GM12878 (cell line): ENCODE data around the gene C6orf89. TPM values are rescaled to one million over a fixed set of nuclear protein-coding genes. Genes with fewer than 3 reads are reported as not detected.
A peak's percentile ranks its signal among the peaks of the same experiment; 100 is the strongest.

Experiments used
- ATAC-seq: fragments of 200-7000 bp; cut with Tn5 transposase; 3 replicates; pipeline ENCODE4 v1.9.1; 2020; ENCODE audit warnings: mild to moderate bottlenecking, moderate library complexity
- Bru-seq: library from RNA; stranded (reverse); fragments of 400-500 nt; gene quantifications from one replicate; lab custom pipeline; 2021; lab: Mats Ljungman, UMichigan
- BruChase-seq, 2 experiments: library from RNA; stranded (reverse); fragments of 400-500 nt; gene quantifications; one replicate each; lab custom pipeline; 2021; lab: Mats Ljungman, UMichigan
- BruUV-seq: library from RNA; stranded (reverse); fragments of 400-500 nt; replicated peaks from 2 replicates; lab custom pipeline; 2021; lab: Mats Ljungman, UMichigan
- CTCF ChIA-PET: fragments of 300-600 bp; sonication (Branson Sonifier 250); formaldehyde crosslinking; extraction: SDS; loops from one replicate; lab custom pipeline; 2021; ENCODE audit warnings: inconsistent platforms; lab: Yijun Ruan, JAX
- POLR2A ChIA-PET: fragments of 350-600 bp; formaldehyde crosslinking; extraction: SDS; loops from one replicate; lab custom pipeline; 2021; ENCODE audit warnings: inconsistent platforms; lab: Charles Lee
- RAD21 ChIA-PET: fragments of 300-600 bp; sonication (Branson Sonifier 250); formaldehyde crosslinking; loops from one replicate; lab custom pipeline; 2023; ENCODE audit warnings: antibody characterized with exemption; ENCODE audit not compliant: unreplicated experiment; lab: Charles Lee
- SMC1A ChIA-PET: fragments of 300-600 bp; sonication (Branson Sonifier 250); formaldehyde crosslinking; loops from one replicate; lab custom pipeline; 2023; ENCODE audit not compliant: unreplicated experiment, uncharacterized antibody; lab: Charles Lee
- DNase-seq: peaks from one replicate; pipeline ENCODE4 v3.0.0-alpha.2; 2011; ENCODE audit warnings: low read depth, low spot score
- FAIRE-seq: peaks from 3 replicates; lab custom pipeline; 2011; peaks lifted over from hg19 to GRCh38; lab: Jason Lieb, UNC
- H2AFZ ChIP-seq: 2 replicates; pipeline ENCODE4 v1.6.0; 2011; ENCODE audit warnings: low read depth, low read length, control low read depth; ENCODE audit not compliant: control insufficient read depth
- H3K27ac ChIP-seq: 2 replicates; pipeline ENCODE4 v1.5.1; 2011; ENCODE audit warnings: control low read depth; ENCODE audit not compliant: control insufficient read depth, insufficient read depth
- H3K27me3 ChIP-seq, 2 experiments: replicated peaks in 1 of 2; 2 replicates each; pipeline versions ENCODE4 v1.6.0 to v1.6.1; 2011; ENCODE audit warnings: low read length in 1 of 2; ENCODE audit not compliant: control insufficient read depth in 2 of 2, insufficient read depth in 2 of 2
- H3K36me3 ChIP-seq, 2 experiments: 2 replicates each; pipeline ENCODE4 v1.5.1; 2011; ENCODE audit warnings: low read length in 1 of 2; ENCODE audit not compliant: control insufficient read depth in 2 of 2, insufficient read depth in 2 of 2
- H3K4me1 ChIP-seq: 2 replicates; pipeline ENCODE4 v1.6.1; 2011; ENCODE audit warnings: mild to moderate bottlenecking, low read length, moderate library complexity, mixed read lengths; ENCODE audit not compliant: control insufficient read depth, insufficient read depth
- H3K4me2 ChIP-seq: 2 replicates; pipeline ENCODE4 v1.6.0; 2011; ENCODE audit warnings: control low read depth; ENCODE audit not compliant: control insufficient read depth, insufficient read depth
- H3K4me3 ChIP-seq: fragments of 200-600 bp; sonication (generic); 2 replicates; pipeline ENCODE4 v1.5.1; 2016
- H3K79me2 ChIP-seq: 2 replicates; pipeline ENCODE4 v1.6.0; 2011; ENCODE audit warnings: low read length; ENCODE audit not compliant: control insufficient read depth, insufficient read depth
- H3K9ac ChIP-seq: 2 replicates; pipeline ENCODE4 v1.8.0; 2011; ENCODE audit warnings: low read length, control low read depth, mixed read lengths; ENCODE audit not compliant: control insufficient read depth, insufficient read depth
- H3K9me3 ChIP-seq: replicated peaks from 3 replicates; pipeline ENCODE4 v1.5.1; 2011; ENCODE audit warnings: mild to moderate bottlenecking, low read length; ENCODE audit not compliant: control insufficient read depth, insufficient read depth
- H4K20me1 ChIP-seq: 2 replicates; pipeline ENCODE4 v1.6.0; 2011; ENCODE audit not compliant: control insufficient read depth, insufficient read depth
- CEBPB ChIP-seq, 2 experiments: fragments of 150-350 bp in 1 of 2; IDR thresholded peaks; 2 replicates each; pipeline ENCODE4 v1.6.1; 2012 to 2014; ENCODE audit warnings: low read depth in 2 of 2, low read length in 2 of 2, borderline replicate concordance in 1 of 2, inconsistent platforms in 1 of 2
- MTA2 ChIP-seq: fragments of 450-650 bp; IDR thresholded peaks from 2 replicates; pipeline ENCODE4 v1.6.1; 2016; ENCODE audit warnings: low read depth, mild to moderate bottlenecking, moderate library complexity
- NFIC ChIP-seq: IDR thresholded peaks from 2 replicates; pipeline ENCODE4 v1.6.1; 2012; ENCODE audit warnings: low read depth, mild to moderate bottlenecking, inconsistent platforms, low read length, moderate library complexity
- NR2C1 ChIP-seq: fragments of 450-650 bp; IDR thresholded peaks from 2 replicates; pipeline ENCODE4 v1.6.1; 2017; ENCODE audit warnings: antibody characterized with exemption, mild to moderate bottlenecking, moderate library complexity
- SIN3A ChIP-seq: IDR thresholded peaks from 2 replicates; pipeline ENCODE4 v1.6.1; 2012; ENCODE audit warnings: low read depth, low read length, improper control_type of control experiment
- SMARCA5 ChIP-seq: fragments of 450-650 bp; IDR thresholded peaks from 2 replicates; pipeline ENCODE4 v1.6.1; 2017; ENCODE audit warnings: mild to moderate bottlenecking
- SP1 ChIP-seq: IDR thresholded peaks from one replicate; pipeline ENCODE4 v1.6.1; 2011; ENCODE audit warnings: low read depth, low read length
- SREBF1 ChIP-seq: IDR thresholded peaks from 2 replicates; pipeline ENCODE4 v1.6.1; 2012; ENCODE audit warnings: mild to moderate bottlenecking, low read length
- TAF1 ChIP-seq: IDR thresholded peaks from 2 replicates; pipeline ENCODE4 v1.6.1; 2011; ENCODE audit warnings: mild to moderate bottlenecking, low read depth, low read length, borderline replicate concordance
- WGBS: methylation state at CpG from one replicate; pipeline ENCODE4 v1.1.6; 2016; ENCODE audit warnings: low lambda C conversion rate; ENCODE audit not compliant: insufficient replicate concordance, insufficient coverage; ENCODE audit errors: missing lambda C conversion rate; 5-methylcytosine and 5-hydroxymethylcytosine counted together
- in situ Hi-C: fragments of 300-500 bp; cut with MboI; formaldehyde crosslinking; loops from 9 replicates; pipeline ENCODE4 v1.14.3; 2018; ENCODE audit warnings: mixed read lengths
- intact Hi-C: fragments of 100-400 bp; cut with micrococcal nuclease; formaldehyde crosslinking; loops from one replicate; pipeline ENCODE4 v1.14.2; 2022; ENCODE audit not compliant: unreplicated experiment
- long read RNA-seq, 2 experiments: library from polyadenylated mRNA; unstranded; transcript quantifications; one replicate each; pipeline ENCODE4 v2.0.0, GENCODE V29; 2019 to 2020
- polyA minus RNA-seq, 3 experiments: library from RNA; depleted of rRNA, polyadenylated mRNA; stranded (reverse); fragments of >200 nt; gene quantifications; 2 replicates each; pipeline ENCODE4 v1.2.3, GENCODE V29; 2011
- polyA plus RNA-seq, 11 experiments: library from polyadenylated mRNA; depleted of rRNA in 4 of 11; unstranded in 6 of 11; stranded (reverse) in 5 of 11; fragments of >200 nt; fragmentation: Nextera tagmentation in 4 of 11; fragmentation: Illumina TruSeq in 1 of 11; extraction: Ambion mirVana in 4 of 11; extraction: Trizol in 1 of 11; gene quantifications; 1 replicate in 1 of 11; 2 replicates in 10 of 11; pipeline versions ENCODE4 v1.2.1 to v1.2.3, GENCODE V29; 2011 to 2016; ENCODE audit warnings: inconsistent platforms in 2 of 11, missing spikeins in 2 of 11, low read depth in 1 of 11
- total RNA-seq, 4 experiments: library from RNA; depleted of rRNA in 3 of 4; stranded (reverse); fragments of >200 nt in 3 of 4; fragmentation: Illumina TruSeq in 1 of 4; extraction: Trizol in 1 of 4; gene quantifications; 2 replicates each; pipeline versions ENCODE4 v1.2.1 to v1.2.3, GENCODE V29; 2013 to 2021
- TF ChIP-seq, protein P1 (sequence below): fragments of 450-650 bp; IDR thresholded peaks from 2 replicates; pipeline ENCODE4 v1.6.1; 2017; ENCODE audit warnings: antibody characterized with exemption, mild to moderate bottlenecking, moderate library complexity
- TF ChIP-seq, protein P2 (sequence below): IDR thresholded peaks from 2 replicates; pipeline ENCODE4 v1.6.1; 2011; ENCODE audit warnings: mild to moderate bottlenecking, low read depth, low read length, moderate library complexity; ENCODE audit not compliant: insufficient replicate concordance

C6orf89 gene, protein sequence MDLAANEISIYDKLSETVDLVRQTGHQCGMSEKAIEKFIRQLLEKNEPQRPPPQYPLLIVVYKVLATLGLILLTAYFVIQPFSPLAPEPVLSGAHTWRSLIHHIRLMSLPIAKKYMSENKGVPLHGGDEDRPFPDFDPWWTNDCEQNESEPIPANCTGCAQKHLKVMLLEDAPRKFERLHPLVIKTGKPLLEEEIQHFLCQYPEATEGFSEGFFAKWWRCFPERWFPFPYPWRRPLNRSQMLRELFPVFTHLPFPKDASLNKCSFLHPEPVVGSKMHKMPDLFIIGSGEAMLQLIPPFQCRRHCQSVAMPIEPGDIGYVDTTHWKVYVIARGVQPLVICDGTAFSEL
- 21.8 and 25.8 TPM in 2 replicates for total RNA-seq (2013; cell fraction: nucleolus; rRNA removed)
- total RNA-seq (2014; rRNA removed) (30.2 and 33.8 TPM in 2 replicates), total RNA-seq (2014; rRNA removed; fragmentation: Illumina TruSeq; extraction: Trizol) (27.1 and 28.4 TPM in 2 replicates), total RNA-seq (2021) (36.0 and 37.5 TPM in 2 replicates), polyA plus RNA-seq (2011; rRNA removed) (16.8 and 22.1 TPM in 2 replicates), polyA plus RNA-seq (2014; fragmentation: Illumina TruSeq; extraction: Trizol) (42.7 and 45.8 TPM in 2 replicates), polyA plus RNA-seq (2014; fragmentation: Nextera tagmentation; extraction: Ambion mirVana) (10 to 100 TPM; 10.8 to 11.4 TPM), polyA plus RNA-seq (2014; rRNA removed) (23.6 and 24.9 TPM in 2 replicates), polyA plus RNA-seq (2016; fragmentation: Nextera tagmentation; extraction: Ambion mirVana) (10 to 100 TPM; 30.2 to 33.3 TPM), polyA minus RNA-seq (2011; rRNA and poly(A)+ RNA removed) (11.7 and 17.8 TPM in 2 replicates), Bru-seq, nascent RNA (percentile 72 among the genes with signal in this experiment), BruChase-seq, experiment 1, labeled RNA remaining after a 6-hour chase (percentile 77 among the genes with signal in this experiment), BruChase-seq, experiment 2, labeled RNA remaining after a 2-hour chase (percentile 76 among the genes with signal in this experiment)
- polyA plus RNA-seq (2011; ENCODE audit: low read depth), result 16.8 TPM
- polyA plus RNA-seq (2011; cell fraction: cytosol; rRNA removed), result 16.3 and 17.0 TPM in 2 replicates
- 12.1 and 13.8 TPM in 2 replicates for polyA plus RNA-seq (2011; cell fraction: nucleus; rRNA removed)
- 21.7 and 25.4 TPM in 2 replicates for polyA plus RNA-seq (2012)
- polyA minus RNA-seq (2011; cell fraction: cytosol; rRNA and poly(A)+ RNA removed), result 4.3 and 7.9 TPM in 2 replicates
- 3.3 and 4.3 TPM in 2 replicates for polyA minus RNA-seq (2011; cell fraction: nucleus; rRNA and poly(A)+ RNA removed)
- long read RNA-seq, experiment 1, full-length matches to known transcripts, result 12 of 18 reads
- long read RNA-seq, experiment 1, partial matches to known transcripts, result 1 of 18 reads
- long read RNA-seq, experiment 1, other reads (novel, unspliced or antisense), result 5 of 18 reads
- long read RNA-seq, experiment 2, full-length matches to known transcripts, result 94 of 137 reads
- long read RNA-seq, experiment 2, partial matches to known transcripts, result 14 of 137 reads
- long read RNA-seq, experiment 2, other reads (novel, unspliced or antisense), result 29 of 137 reads

DNA sequence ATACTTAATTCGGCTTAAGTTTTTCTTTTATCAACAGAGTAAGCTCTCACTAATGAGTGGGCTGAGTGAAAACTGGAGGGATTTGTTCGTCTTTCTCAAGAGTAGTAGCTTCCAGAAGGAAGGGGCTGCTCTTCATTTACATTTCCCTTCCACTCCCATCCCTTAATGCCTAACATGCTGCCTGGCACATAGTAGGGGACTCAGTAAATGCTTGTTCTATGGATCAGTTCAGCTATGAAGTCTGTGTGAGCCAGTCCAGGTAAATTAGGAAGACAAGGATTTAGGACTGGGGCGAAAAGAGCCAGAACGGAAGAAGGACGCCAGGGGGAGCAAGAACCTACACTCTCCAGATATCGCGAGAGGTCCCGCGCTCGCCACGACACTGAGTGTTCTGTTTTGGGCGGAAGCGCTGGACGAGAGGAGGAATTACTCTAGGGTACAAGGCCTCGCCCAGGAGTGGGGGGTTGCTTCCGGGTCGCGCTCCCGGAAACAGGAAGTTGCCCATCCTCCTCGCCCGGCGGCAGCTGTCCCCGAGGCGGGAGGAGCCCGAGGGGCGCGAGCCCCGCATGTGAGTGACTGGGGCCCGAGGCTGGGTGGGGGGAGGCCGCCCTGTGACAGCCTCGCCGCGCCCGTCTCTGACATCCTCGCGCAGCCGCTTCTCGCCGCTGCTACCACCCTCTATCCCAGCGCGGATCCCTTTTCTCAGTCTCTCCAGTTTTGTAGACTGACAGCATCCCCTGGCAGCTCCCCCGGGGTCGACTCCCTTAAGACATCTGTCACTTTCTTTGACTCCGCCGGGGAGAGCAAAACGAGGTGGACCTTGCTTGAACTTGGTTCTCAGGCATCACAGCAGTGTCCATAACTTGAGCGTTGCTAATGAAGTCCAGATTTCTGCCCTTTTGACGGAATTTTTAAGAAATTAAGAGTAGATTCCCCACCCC lies at the start of gene C6orf89:
Gene C6orf89, plus strand, starts transcription at position 492 of the 941 bp plus-strand sequence. CDS start 13,493 bp downstream, outside the sequence.
- SMC1A ChIA-PET, result interaction anchor here (0.6 to 5.3 kb wide), 19 partner anchors 11 to 323 kb away, joined by 3 to 52 read pairs (median 4); partner anchors contain the start of genes MTCH1 and PPIL1
- DNase-seq, result peak; percentile 92
- Histone ChIP-seq H3K27ac (peak within 1 kb of the TSS; percentile 77), H3K4me2 (peak within 1 kb of the TSS; percentile 72), H3K36me3 (no peaks in the 10 kb centered on the region), H3K4me3 (peak within 1 kb of the TSS; percentile 99), H3K9me3 (no peaks in the 10 kb centered on the region), H3K79me2 (peaks cover 14% of the 10 kb centered on the region), H2AFZ (peak within 1 kb of the TSS; percentile 95), H3K27me3 (no peaks in the 10 kb centered on the region), H3K9ac (peak within 1 kb of the TSS; percentile 74), H3K4me1 (no peaks in the 10 kb centered on the region), H4K20me1 (no peaks in the 10 kb centered on the region)
- POLR2A ChIA-PET, result interaction anchor here (0.6 to 1.9 kb wide), 5 partner anchors 11 to 1044 kb away, joined by 3 to 19 read pairs (median 5); partner anchors contain the start of genes MTCH1 and PPIL1
- RAD21 ChIA-PET, result interaction anchor here (0.9 to 5.3 kb wide), 11 partner anchors 11 to 381 kb away, joined by 3 to 54 read pairs (median 4); partner anchors contain the start of genes MTCH1 and PPIL1
- intact Hi-C loops, result loop anchor here (1.0 to 5.0 kb wide), 4 partner anchors 42 to 325 kb away; partner anchors contain the start of gene PIM1
- FAIRE-seq, result peak; percentile 86
- ATAC-seq, result peak; percentile 98
- WGBS, result 2% methylated on average over 40 of the region's 48 CpGs
- in situ Hi-C loops, result loop anchor here (5.0 kb wide), 1 partner anchor 322 kb away; no protein-coding TSS in a partner anchor
- BruUV-seq, result TSS peak; percentile 97
- CTCF ChIA-PET, result interaction anchor here (0.6 to 6.8 kb wide), 35 partner anchors 9 to 883 kb away, joined by 3 to 118 read pairs (median 4); partner anchors contain the start of genes FGD2, MTCH1, PI16 and PIM1
- TF ChIP-seq TAF1, result peak; percentile 60; the same call in 1 of the 2 replicates
- peak; percentile 33; the same call in 1 of the 2 replicates for TF ChIP-seq SREBF1
- TF ChIP-seq NFIC, result 0 out of 2 replicates have a peak, but pooled peaks have one; percentile 0
- TF ChIP-seq, protein P1, sequence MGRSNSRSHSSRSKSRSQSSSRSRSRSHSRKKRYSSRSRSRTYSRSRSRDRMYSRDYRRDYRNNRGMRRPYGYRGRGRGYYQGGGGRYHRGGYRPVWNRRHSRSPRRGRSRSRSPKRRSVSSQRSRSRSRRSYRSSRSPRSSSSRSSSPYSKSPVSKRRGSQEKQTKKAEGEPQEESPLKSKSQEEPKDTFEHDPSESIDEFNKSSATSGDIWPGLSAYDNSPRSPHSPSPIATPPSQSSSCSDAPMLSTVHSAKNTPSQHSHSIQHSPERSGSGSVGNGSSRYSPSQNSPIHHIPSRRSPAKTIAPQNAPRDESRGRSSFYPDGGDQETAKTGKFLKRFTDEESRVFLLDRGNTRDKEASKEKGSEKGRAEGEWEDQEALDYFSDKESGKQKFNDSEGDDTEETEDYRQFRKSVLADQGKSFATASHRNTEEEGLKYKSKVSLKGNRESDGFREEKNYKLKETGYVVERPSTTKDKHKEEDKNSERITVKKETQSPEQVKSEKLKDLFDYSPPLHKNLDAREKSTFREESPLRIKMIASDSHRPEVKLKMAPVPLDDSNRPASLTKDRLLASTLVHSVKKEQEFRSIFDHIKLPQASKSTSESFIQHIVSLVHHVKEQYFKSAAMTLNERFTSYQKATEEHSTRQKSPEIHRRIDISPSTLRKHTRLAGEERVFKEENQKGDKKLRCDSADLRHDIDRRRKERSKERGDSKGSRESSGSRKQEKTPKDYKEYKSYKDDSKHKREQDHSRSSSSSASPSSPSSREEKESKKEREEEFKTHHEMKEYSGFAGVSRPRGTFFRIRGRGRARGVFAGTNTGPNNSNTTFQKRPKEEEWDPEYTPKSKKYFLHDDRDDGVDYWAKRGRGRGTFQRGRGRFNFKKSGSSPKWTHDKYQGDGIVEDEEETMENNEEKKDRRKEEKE, result no peak
- TF ChIP-seq CEBPB (IDR thresholded peaks at IDR 0.05; ENCODE audit: borderline replicate concordance in 1 of 2, low read depth in 2 of 2, low read length in 2 of 2), result no peak
- peak; percentile 75; the same call in 1 of the 2 replicates for TF ChIP-seq SIN3A
- peak; percentile 98 for TF ChIP-seq NR2C1
- TF ChIP-seq, protein P2, sequence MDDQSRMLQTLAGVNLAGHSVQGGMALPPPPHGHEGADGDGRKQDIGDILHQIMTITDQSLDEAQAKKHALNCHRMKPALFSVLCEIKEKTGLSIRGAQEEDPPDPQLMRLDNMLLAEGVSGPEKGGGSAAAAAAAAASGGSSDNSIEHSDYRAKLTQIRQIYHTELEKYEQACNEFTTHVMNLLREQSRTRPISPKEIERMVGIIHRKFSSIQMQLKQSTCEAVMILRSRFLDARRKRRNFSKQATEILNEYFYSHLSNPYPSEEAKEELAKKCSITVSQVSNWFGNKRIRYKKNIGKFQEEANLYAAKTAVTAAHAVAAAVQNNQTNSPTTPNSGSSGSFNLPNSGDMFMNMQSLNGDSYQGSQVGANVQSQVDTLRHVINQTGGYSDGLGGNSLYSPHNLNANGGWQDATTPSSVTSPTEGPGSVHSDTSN, result no peak
- TF ChIP-seq SP1, result peak; percentile 42
- peak; percentile 88 for TF ChIP-seq MTA2
- TF ChIP-seq SMARCA5, result 0 out of 2 replicates have a peak, but pooled peaks have one; percentile 39
